ENCODE data around the gene CABP1. TPM values are rescaled to one million over a fixed set of nuclear protein-coding genes. Genes with fewer than 3 reads are reported as not detected.

CABP1 gene
- total and polyA plus RNA-seq, 2 experiments from 2014 or later = 5.1 to 5.2 TPM

GRCh38 chr12:120713861-120714482 lies 73.5 kb downstream of the CABP1 start (continued):
- TF ChIP-seq CTCF (conservative IDR thresholded peaks at IDR 0.05; ENCODE audit: low read depth in 2 of 2) (peak; percentile 93 to 94), JUNB (IDR thresholded peaks at IDR 0.05; ENCODE audit: unreplicated experiment) (no peak), ETS1 (IDR thresholded peaks at IDR 0.05) (no peak), REST (IDR thresholded peaks at IDR 0.05; ENCODE audit: unreplicated experiment) (no peak), POLR2AphosphoS5 (IDR thresholded peaks at IDR 0.05; ENCODE audit: low read depth) (no peak), NANOG (IDR thresholded peaks at IDR 0.05; ENCODE audit: borderline replicate concordance) (no peak), CREB1 (CRISPR knock-in tag; IDR thresholded peaks at IDR 0.05; ENCODE audit: low read depth) (0 out of 2 replicates have a peak, but pooled peaks have one; percentile 25), EZH2 (IDR thresholded peaks at IDR 0.05; ENCODE audit: low read depth, unreplicated experiment) (no peak)

Other genes with a start within 250 kb of the CABP1 start
- gene COX6A1, start 202.5 kb upstream of the CABP1 start, total RNA-seq (2014; rRNA removed; shearing (Covaris generic)) = 393 and 422 TPM in 2 replicates
- 1,484 and 1,643 TPM in 2 replicates for gene COX6A1, start 202.5 kb upstream of the CABP1 start, polyA plus RNA-seq (2016; fragmentation: Nextera tagmentation; extraction: Ambion mirVana)
- 53.4 and 61.8 TPM in 2 replicates for gene TRIAP1, start 194.2 kb upstream of the CABP1 start, total RNA-seq (2014; rRNA removed; shearing (Covaris generic))
- 94.0 and 94.2 TPM in 2 replicates for gene TRIAP1, start 194.2 kb upstream of the CABP1 start, polyA plus RNA-seq (2016; fragmentation: Nextera tagmentation; extraction: Ambion mirVana)
- gene GATC, start 194.2 kb upstream of the CABP1 start, total RNA-seq (2014; rRNA removed; shearing (Covaris generic)) = 16.7 and 18.5 TPM in 2 replicates
- gene GATC, start 194.2 kb upstream of the CABP1 start, polyA plus RNA-seq (2016; fragmentation: Nextera tagmentation; extraction: Ambion mirVana) = 14.9 and 20.1 TPM in 2 replicates
- gene SRSF9, start 170.9 kb upstream of the CABP1 start, total RNA-seq (2014; rRNA removed; shearing (Covaris generic)) = 202 and 250 TPM in 2 replicates
- gene SRSF9, start 170.9 kb upstream of the CABP1 start, polyA plus RNA-seq (2016; fragmentation: Nextera tagmentation; extraction: Ambion mirVana) = 436 and 481 TPM in 2 replicates
- 310 and 313 TPM in 2 replicates for gene DYNLL1, start 144.5 kb upstream of the CABP1 start, total RNA-seq (2014; rRNA removed; shearing (Covaris generic))
- 833 and 868 TPM in 2 replicates for gene DYNLL1, start 144.5 kb upstream of the CABP1 start, polyA plus RNA-seq (2016; fragmentation: Nextera tagmentation; extraction: Ambion mirVana)
- 32.5 and 32.6 TPM in 2 replicates for gene COQ5, start 111.5 kb upstream of the CABP1 start, total RNA-seq (2014; rRNA removed; shearing (Covaris generic))
- 30.7 and 32.4 TPM in 2 replicates for gene COQ5, start 111.5 kb upstream of the CABP1 start, polyA plus RNA-seq (2016; fragmentation: Nextera tagmentation; extraction: Ambion mirVana)
- 90.4 and 113 TPM in 2 replicates for gene RNF10, start 106.3 kb upstream of the CABP1 start, total RNA-seq (2014; rRNA removed; shearing (Covaris generic))
- gene RNF10, start 106.3 kb upstream of the CABP1 start, polyA plus RNA-seq (2016; fragmentation: Nextera tagmentation; extraction: Ambion mirVana) = 149 and 154 TPM in 2 replicates
- 52.4 and 55.6 TPM in 2 replicates for gene POP5, start 59.2 kb upstream of the CABP1 start, total RNA-seq (2014; rRNA removed; shearing (Covaris generic))
- 131 and 140 TPM in 2 replicates for gene POP5, start 59.2 kb upstream of the CABP1 start, polyA plus RNA-seq (2016; fragmentation: Nextera tagmentation; extraction: Ambion mirVana)
- 217 and 225 TPM in 2 replicates for gene MLEC, start 46.5 kb downstream of the CABP1 start, total RNA-seq (2014; rRNA removed; shearing (Covaris generic))
- 257 and 264 TPM in 2 replicates for gene MLEC, start 46.5 kb downstream of the CABP1 start, polyA plus RNA-seq (2016; fragmentation: Nextera tagmentation; extraction: Ambion mirVana)
- gene UNC119B, start 69.8 kb downstream of the CABP1 start, total RNA-seq (2014; rRNA removed; shearing (Covaris generic)) = 48.2 and 51.3 TPM in 2 replicates
- gene UNC119B, start 69.8 kb downstream of the CABP1 start, polyA plus RNA-seq (2016; fragmentation: Nextera tagmentation; extraction: Ambion mirVana) = 9.9 and 11.7 TPM in 2 replicates
- 5.7 and 7.7 TPM in 2 replicates for gene ACADS, start 85.2 kb downstream of the CABP1 start, total RNA-seq (2014; rRNA removed; shearing (Covaris generic))
- gene ACADS, start 85.2 kb downstream of the CABP1 start, polyA plus RNA-seq (2016; fragmentation: Nextera tagmentation; extraction: Ambion mirVana) = 3.1 and 4.2 TPM in 2 replicates

All from GM23338 (cell line).